ENCODE data around the gene C6. TPM values are rescaled to one million over a fixed set of nuclear protein-coding genes. Genes with fewer than 3 reads are reported as not detected.

Gene C6
- total and polyA plus RNA-seq, 10 of the 15 experiments (the other 5 are each of a cell fraction or from before 2014, with no cell fraction given): 0.31 TPM; not detected in 9

GRCh38 chr5:41122459-41122858 lies 90.9 kb downstream of the C6 start:
- Histone ChIP-seq H3K27me3 (replicated peaks in 1 of 2; ENCODE audit: control insufficient read depth in 2 of 2, insufficient read depth in 2 of 2, low read length in 1 of 2) (no peaks in the 10 kb centered on the region), H4K20me1 (ENCODE audit: control insufficient read depth, insufficient read depth) (no peaks in the 10 kb centered on the region), H2AFZ (ENCODE audit: control insufficient read depth, low read depth, low read length) (peak overlapping the region; percentile 38), H3K4me1 (ENCODE audit: control insufficient read depth, insufficient read depth, low read length) (no peaks in the 10 kb centered on the region), H3K4me3 (no peak overlapping the region), H3K79me2 (ENCODE audit: control insufficient read depth, insufficient read depth, low read length) (no peaks in the 10 kb centered on the region), H3K4me2 (ENCODE audit: control insufficient read depth, insufficient read depth) (no peak overlapping the region), H3K27ac (ENCODE audit: control insufficient read depth, insufficient read depth) (no peak overlapping the region), H3K9ac (ENCODE audit: control insufficient read depth, insufficient read depth, low read length) (no peak overlapping the region), H3K36me3 (ENCODE audit: control insufficient read depth in 2 of 2, insufficient read depth in 2 of 2, low read length in 1 of 2) (no peaks in the 10 kb centered on the region), H3K9me3 (replicated peaks; ENCODE audit: control insufficient read depth, insufficient read depth, low read length) (no peaks in the 10 kb centered on the region)
- FAIRE-seq: no peak
- ChIA-PET POLR2A (no interaction called here), SMC1A (ENCODE audit: uncharacterized antibody, unreplicated experiment) (no interaction called here), RAD21 (ENCODE audit: unreplicated experiment) (no interaction called here), CTCF (interaction anchor here (0.7 kb wide), 1 partner anchor 17 kb away, joined by 3 read pairs; no protein-coding TSS in a partner anchor)
- intact Hi-C loops (cut with micrococcal nuclease; ENCODE audit: unreplicated experiment) (no loop called here), in situ Hi-C loops (cut with MboI) (no loop called here)
- no peak for DNase-seq (ENCODE audit: low read depth, low spot score)
- WGBS (ENCODE audit: insufficient coverage, insufficient replicate concordance, low lambda C conversion rate, missing lambda C conversion rate): 32% methylated on average over 7 of the region's 7 CpGs
- TF ChIP-seq TCF7 (IDR thresholded peaks at IDR 0.05; ENCODE audit: borderline replicate concordance): no peak
- TF ChIP-seq SRF (IDR thresholded peaks at IDR 0.05; ENCODE audit: low read depth in 2 of 2, low read length in 2 of 2): no peak
- no peak for TF ChIP-seq ETV6 (conservative IDR thresholded peaks at IDR 0.05 in 1 of 2, IDR thresholded peaks at IDR 0.05 in 1 of 2; ENCODE audit: borderline replicate concordance in 1 of 2, low read depth in 1 of 2)
- TF ChIP-seq CEBPB (IDR thresholded peaks at IDR 0.05; ENCODE audit: borderline replicate concordance in 1 of 2, low read depth in 2 of 2, low read length in 2 of 2): no peak
- no TSS peak for BruUV-seq (replicated peaks)
- peak; percentile 36 for ATAC-seq

GRCh38 chr5:41120600-41120999 lies 92.7 kb downstream of the C6 start:
- BruUV-seq (replicated peaks): no TSS peak
- SMC1A ChIA-PET (ENCODE audit: uncharacterized antibody, unreplicated experiment): no interaction called here
- TF ChIP-seq ATF3 (IDR thresholded peaks at IDR 0.05; ENCODE audit: borderline replicate concordance, extremely low read depth, low read depth, low read length) (no peak), HCFC1 (IDR thresholded peaks at IDR 0.05; ENCODE audit: low read length) (no peak), IRF3 (IDR thresholded peaks at IDR 0.05) (no peak), TARDBP (IDR thresholded peaks at IDR 0.05; ENCODE audit: borderline replicate concordance) (no peak), POU2F2 (IDR thresholded peaks at IDR 0.05; ENCODE audit: borderline replicate concordance, low read depth, low read length) (no peak), CHD2 (IDR thresholded peaks at IDR 0.05; ENCODE audit: borderline replicate concordance, low read depth, low read length) (no peak)
- TF ChIP-seq, protein P1, sequence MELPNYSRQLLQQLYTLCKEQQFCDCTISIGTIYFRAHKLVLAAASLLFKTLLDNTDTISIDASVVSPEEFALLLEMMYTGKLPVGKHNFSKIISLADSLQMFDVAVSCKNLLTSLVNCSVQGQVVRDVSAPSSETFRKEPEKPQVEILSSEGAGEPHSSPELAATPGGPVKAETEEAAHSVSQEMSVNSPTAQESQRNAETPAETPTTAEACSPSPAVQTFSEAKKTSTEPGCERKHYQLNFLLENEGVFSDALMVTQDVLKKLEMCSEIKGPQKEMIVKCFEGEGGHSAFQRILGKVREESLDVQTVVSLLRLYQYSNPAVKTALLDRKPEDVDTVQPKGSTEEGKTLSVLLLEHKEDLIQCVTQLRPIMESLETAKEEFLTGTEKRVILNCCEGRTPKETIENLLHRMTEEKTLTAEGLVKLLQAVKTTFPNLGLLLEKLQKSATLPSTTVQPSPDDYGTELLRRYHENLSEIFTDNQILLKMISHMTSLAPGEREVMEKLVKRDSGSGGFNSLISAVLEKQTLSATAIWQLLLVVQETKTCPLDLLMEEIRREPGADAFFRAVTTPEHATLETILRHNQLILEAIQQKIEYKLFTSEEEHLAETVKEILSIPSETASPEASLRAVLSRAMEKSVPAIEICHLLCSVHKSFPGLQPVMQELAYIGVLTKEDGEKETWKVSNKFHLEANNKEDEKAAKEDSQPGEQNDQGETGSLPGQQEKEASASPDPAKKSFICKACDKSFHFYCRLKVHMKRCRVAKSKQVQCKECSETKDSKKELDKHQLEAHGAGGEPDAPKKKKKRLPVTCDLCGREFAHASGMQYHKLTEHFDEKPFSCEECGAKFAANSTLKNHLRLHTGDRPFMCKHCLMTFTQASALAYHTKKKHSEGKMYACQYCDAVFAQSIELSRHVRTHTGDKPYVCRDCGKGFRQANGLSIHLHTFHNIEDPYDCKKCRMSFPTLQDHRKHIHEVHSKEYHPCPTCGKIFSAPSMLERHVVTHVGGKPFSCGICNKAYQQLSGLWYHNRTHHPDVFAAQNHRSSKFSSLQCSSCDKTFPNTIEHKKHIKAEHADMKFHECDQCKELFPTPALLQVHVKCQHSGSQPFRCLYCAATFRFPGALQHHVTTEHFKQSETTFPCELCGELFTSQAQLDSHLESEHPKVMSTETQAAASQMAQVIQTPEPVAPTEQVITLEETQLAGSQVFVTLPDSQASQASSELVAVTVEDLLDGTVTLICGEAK (IDR thresholded peaks at IDR 0.05; ENCODE audit: borderline replicate concordance): no peak

More at GRCh38 chr5:41120600-41120999, 92.7 kb downstream of the C6 start:
- intact Hi-C loops (cut with micrococcal nuclease; ENCODE audit: unreplicated experiment) (no loop called here), in situ Hi-C loops (cut with MboI) (no loop called here)
- DNase-seq (ENCODE audit: low read depth, low spot score) (no peak), FAIRE-seq (no peak), ATAC-seq (no peak)
- Histone ChIP-seq H3K79me2 (ENCODE audit: control insufficient read depth, insufficient read depth, low read length) (no peaks in the 10 kb centered on the region), H3K36me3 (ENCODE audit: control insufficient read depth in 2 of 2, insufficient read depth in 2 of 2, low read length in 1 of 2) (no peaks in the 10 kb centered on the region), H3K9ac (ENCODE audit: control insufficient read depth, insufficient read depth, low read length) (no peak overlapping the region), H2AFZ (ENCODE audit: control insufficient read depth, low read depth, low read length) (no peak overlapping the region), H4K20me1 (ENCODE audit: control insufficient read depth, insufficient read depth) (no peaks in the 10 kb centered on the region), H3K27me3 (replicated peaks in 1 of 2; ENCODE audit: control insufficient read depth in 2 of 2, insufficient read depth in 2 of 2, low read length in 1 of 2) (no peaks in the 10 kb centered on the region), H3K4me1 (ENCODE audit: control insufficient read depth, insufficient read depth, low read length) (no peaks in the 10 kb centered on the region), H3K27ac (ENCODE audit: control insufficient read depth, insufficient read depth) (no peak overlapping the region), H3K4me2 (ENCODE audit: control insufficient read depth, insufficient read depth) (no peak overlapping the region), H3K4me3 (no peak overlapping the region), H3K9me3 (replicated peaks; ENCODE audit: control insufficient read depth, insufficient read depth, low read length) (no peaks in the 10 kb centered on the region)
- CTCF ChIA-PET: no interaction called here
- POLR2A ChIA-PET: no interaction called here
- WGBS (ENCODE audit: insufficient coverage, insufficient replicate concordance, low lambda C conversion rate, missing lambda C conversion rate): 50% methylated on average over 8 of the region's 8 CpGs
- RAD21 ChIA-PET (ENCODE audit: unreplicated experiment): no interaction called here
